Neuronal stem cell (in vitro differentiated cells): ENCODE results near the gene GRIA4.

Experiments used
- DNase-seq: peaks from one replicate; pipeline ENCODE4 v3.0.0-alpha.2; 2013; ENCODE audit warnings: low spot score
- H2AFZ ChIP-seq: one replicate; pipeline ENCODE4 v1.6.1; 2013; ENCODE audit warnings: mild to moderate bottlenecking, low read length, inconsistent platforms
- H2AK5ac ChIP-seq: 2 replicates; pipeline ENCODE4 v1.6.1; 2013; ENCODE audit warnings: low read depth, mild to moderate bottlenecking, inconsistent platforms, low read length, moderate library complexity, mixed read lengths
- H2BK120ac ChIP-seq: 2 replicates; pipeline ENCODE4 v1.6.1; 2013; ENCODE audit warnings: low read depth, mild to moderate bottlenecking, inconsistent platforms, low read length, moderate library complexity, mixed read lengths
- H2BK12ac ChIP-seq: one replicate; pipeline ENCODE4 v1.6.1; 2013; ENCODE audit warnings: low read length, inconsistent platforms
- H2BK15ac ChIP-seq: 2 replicates; pipeline ENCODE4 v1.6.1; 2013; ENCODE audit warnings: mild to moderate bottlenecking, low read length, inconsistent platforms, mixed read lengths
- H2BK5ac ChIP-seq: one replicate; pipeline ENCODE4 v1.6.1; 2013; ENCODE audit warnings: inconsistent platforms, mild to moderate bottlenecking, low read length, moderate library complexity
- H3K14ac ChIP-seq: one replicate; pipeline ENCODE4 v1.6.1; 2013; ENCODE audit warnings: low read length, inconsistent platforms
- H3K18ac ChIP-seq: 2 replicates; pipeline ENCODE4 v1.6.1; 2013; ENCODE audit warnings: low read length, inconsistent platforms
- H3K23ac ChIP-seq: 2 replicates; pipeline ENCODE4 v1.6.1; 2013; ENCODE audit warnings: low read depth, mild to moderate bottlenecking, mixed read lengths, low read length, inconsistent platforms; ENCODE audit not compliant: poor library complexity
- H3K27ac ChIP-seq: replicated peaks from 3 replicates; pipeline ENCODE4 v1.5.1; 2013; ENCODE audit warnings: low read length, inconsistent platforms
- H3K27me3 ChIP-seq, 3 experiments: 2 replicates each; pipeline ENCODE4 v1.6.1; 2013; ENCODE audit warnings: low read length in 3 of 3, mild to moderate bottlenecking in 2 of 3, inconsistent platforms in 1 of 3, low read depth in 1 of 3, mixed read lengths in 1 of 3, moderate library complexity in 1 of 3; ENCODE audit not compliant: control insufficient read depth in 3 of 3, insufficient read depth in 3 of 3
- H3K36me3 ChIP-seq, 2 donors: replicated peaks in 1 of 2; 2 replicates each; pipeline ENCODE4 v1.6.1; 2013; ENCODE audit warnings: low read length in 2 of 2; ENCODE audit not compliant: control insufficient read depth in 2 of 2, insufficient read depth in 2 of 2
- H3K4ac ChIP-seq: 2 replicates; pipeline ENCODE4 v1.6.1; 2013; ENCODE audit warnings: inconsistent platforms, mild to moderate bottlenecking, low read length, moderate library complexity
- H3K4me1 ChIP-seq, 2 donors: 1 replicate in 1 of 2; 2 replicates in 1 of 2; pipeline ENCODE4 v1.6.1; 2013; ENCODE audit warnings: low read length in 2 of 2, low read depth in 1 of 2; ENCODE audit not compliant: control insufficient read depth in 2 of 2, insufficient read depth in 1 of 2
- H3K4me2 ChIP-seq: one replicate; pipeline ENCODE4 v1.6.1; 2013; ENCODE audit warnings: mild to moderate bottlenecking, low read length, inconsistent platforms; ENCODE audit not compliant: insufficient read depth, poor library complexity, severe bottlenecking
- H3K4me3 ChIP-seq, 2 donors: 2 replicates each; pipeline ENCODE4 v1.5.1; 2013; ENCODE audit warnings: low read length in 2 of 2, mild to moderate bottlenecking in 2 of 2, inconsistent platforms in 1 of 2, moderate library complexity in 1 of 2
- H3K79me1 ChIP-seq: one replicate; pipeline ENCODE4 v1.6.1; 2013; ENCODE audit warnings: low read depth, mild to moderate bottlenecking, inconsistent platforms, low read length, moderate library complexity
- H3K9ac ChIP-seq: one replicate; pipeline ENCODE4 v1.6.1; 2013; ENCODE audit warnings: mild to moderate bottlenecking, low read depth, low read length, inconsistent platforms; ENCODE audit not compliant: poor library complexity
- H3K9me3 ChIP-seq, 2 donors: replicated peaks in 1 of 2; 2 replicates each; pipeline versions ENCODE3 to v1.6.1; 2013; ENCODE audit warnings: low read length in 2 of 2, mild to moderate bottlenecking in 2 of 2, inconsistent platforms in 1 of 2, low read depth in 1 of 2, mixed read lengths in 1 of 2, moderate library complexity in 1 of 2; ENCODE audit not compliant: control insufficient read depth in 2 of 2, insufficient read depth in 1 of 2
- H4K8ac ChIP-seq: one replicate; pipeline ENCODE4 v1.6.1; 2013; ENCODE audit warnings: low read depth, mild to moderate bottlenecking, inconsistent platforms, low read length, moderate library complexity
- H4K91ac ChIP-seq: one replicate; pipeline ENCODE4 v1.6.1; 2013; ENCODE audit warnings: low read length, low read depth, mild to moderate bottlenecking, inconsistent platforms; ENCODE audit not compliant: poor library complexity
- WGBS, 2 donors: extraction: QIAGEN DNeasy Blood & Tissue Kit; methylation state at CpG; one replicate each; pipeline ENCODE4 v1.1.7; 2013; ENCODE audit warnings: missing lambda C conversion rate in 2 of 2, mixed read lengths in 1 of 2; ENCODE audit not compliant: insufficient read length in 2 of 2, insufficient replicate concordance in 1 of 2; ENCODE audit errors: extremely low coverage in 2 of 2; 5-methylcytosine and 5-hydroxymethylcytosine counted together

GRIA4 gene

GRCh38 chr11:105734426-105734825, 124.6 kb downstream of the GRIA4 start:
- Histone ChIP-seq H3K18ac (no peak overlapping the region), H2AK5ac (no peak overlapping the region), H2BK120ac (no peak overlapping the region), H3K4me2 (no peak overlapping the region), H3K9ac (no peak overlapping the region), H4K8ac (no peak overlapping the region), H3K4ac (no peak overlapping the region), H3K36me3 (no peaks in the 10 kb centered on the region), H2BK12ac (no peak overlapping the region), H3K79me1 (no peaks in the 10 kb centered on the region), H2AFZ (no peak overlapping the region), H2BK5ac (no peak overlapping the region), H3K4me1 (no peaks in the 10 kb centered on the region), H3K27ac (no peak overlapping the region), H3K4me3 (no peak overlapping the region), H3K27me3 (no peaks in the 10 kb centered on the region), H4K91ac (no peak overlapping the region), H3K23ac (no peak overlapping the region), H3K14ac (no peak overlapping the region), H2BK15ac (no peak overlapping the region), H3K9me3 (no peaks in the 10 kb centered on the region)
- no CpG with 5 or more reads among the region's 1 CpG for WGBS, 2 donors
- no peak for DNase-seq

DNA sequence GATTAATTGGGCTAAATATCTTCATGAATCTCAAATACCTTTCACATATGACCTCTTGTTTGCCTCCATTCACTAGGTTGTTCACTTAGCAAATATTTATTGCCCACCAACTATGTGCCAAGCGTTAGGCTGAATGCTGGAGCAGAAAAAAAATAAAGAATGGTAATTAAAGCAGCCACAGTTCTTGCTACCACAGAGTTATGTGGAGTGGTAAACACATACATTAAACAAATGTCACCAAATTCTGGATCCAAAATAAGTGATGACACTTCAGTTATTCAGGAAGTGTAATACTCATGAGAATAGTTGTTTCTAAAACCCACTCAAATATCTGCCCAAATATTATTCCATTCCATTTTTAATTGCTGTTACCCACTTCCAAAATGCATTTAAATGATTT, 128.4 kb downstream of the GRIA4 start:
- Histone ChIP-seq H2BK120ac (no peak overlapping the region), H2AK5ac (no peak overlapping the region), H2BK12ac (no peak overlapping the region), H3K4ac (no peak overlapping the region), H4K8ac (no peak overlapping the region), H3K9me3 (no peaks in the 10 kb centered on the region), H2BK15ac (no peak overlapping the region), H2BK5ac (no peak overlapping the region), H3K18ac (no peak overlapping the region), H4K91ac (no peak overlapping the region), H3K9ac (no peak overlapping the region), H3K79me1 (no peaks in the 10 kb centered on the region), H3K36me3 (no peaks in the 10 kb centered on the region), H3K27ac (no peak overlapping the region), H3K4me2 (no peak overlapping the region), H3K27me3 (no peaks in the 10 kb centered on the region), H3K4me3 (no peak overlapping the region), H2AFZ (no peak overlapping the region), H3K14ac (no peak overlapping the region), H3K23ac (no peak overlapping the region), H3K4me1 (no peaks in the 10 kb centered on the region)
- DNase-seq, result no peak
- WGBS, 2 donors, result no CpG with 5 or more reads among the region's 1 CpG

DNA sequence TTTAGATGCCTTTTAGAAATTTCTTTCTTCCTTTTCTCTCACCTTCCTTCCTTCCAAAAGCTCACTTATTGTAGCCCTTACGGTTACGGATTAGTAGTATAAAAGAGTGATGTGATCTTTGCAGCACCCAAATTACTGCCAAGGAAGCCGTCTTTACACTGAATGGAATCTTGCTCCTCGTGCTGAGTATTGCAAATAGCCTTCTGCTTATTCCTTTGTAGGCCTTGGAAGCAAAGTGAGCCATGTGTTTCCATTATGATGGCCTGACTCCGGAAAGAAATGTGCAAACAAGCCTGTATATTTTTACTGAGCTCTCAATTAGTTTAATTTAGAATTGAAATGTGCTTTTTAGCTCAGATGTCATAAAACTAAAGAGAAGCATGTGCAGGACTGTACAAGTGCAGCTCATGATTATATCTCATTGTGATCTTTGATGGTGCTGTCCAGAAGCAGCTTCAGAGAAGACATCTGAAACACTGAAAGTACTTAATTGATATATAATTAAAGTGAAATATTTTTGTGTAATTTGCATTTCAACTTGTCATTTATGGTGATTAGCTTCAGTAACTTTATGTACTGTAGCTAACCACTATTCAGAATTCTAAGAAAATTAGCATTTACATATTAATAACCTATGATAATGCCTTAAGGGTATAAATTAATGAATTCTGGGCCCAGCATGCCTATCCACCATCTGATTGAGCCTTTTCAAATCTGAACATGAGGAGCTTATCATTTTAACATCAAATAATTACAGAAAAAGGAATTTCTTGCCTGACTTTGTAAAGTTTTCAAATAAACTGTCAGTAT, 129.3 kb downstream of the GRIA4 start:
- H4K8ac ChIP-seq, result no peak overlapping the region
- no peaks in the 10 kb centered on the region for H3K4me1 ChIP-seq
- no peak overlapping the region for H2BK15ac ChIP-seq
- H3K14ac ChIP-seq, result no peak overlapping the region
- H3K79me1 ChIP-seq, result no peaks in the 10 kb centered on the region
- no peak overlapping the region for H2AK5ac ChIP-seq
- H2AFZ ChIP-seq, result no peak overlapping the region
- no peak overlapping the region for H2BK5ac ChIP-seq
- no peak overlapping the region for H3K18ac ChIP-seq
- H2BK12ac ChIP-seq, result no peak overlapping the region
- H3K4ac ChIP-seq, result no peak overlapping the region
- H2BK120ac ChIP-seq, result no peak overlapping the region
- no peak overlapping the region for H3K9ac ChIP-seq
- H3K27ac ChIP-seq, result no peak overlapping the region
- no peaks in the 10 kb centered on the region for H3K9me3 ChIP-seq
- no peaks in the 10 kb centered on the region for H3K36me3 ChIP-seq
- H3K4me2 ChIP-seq, result no peak overlapping the region
- H3K23ac ChIP-seq, result no peak overlapping the region
- H4K91ac ChIP-seq, result no peak overlapping the region
- no CpG with 5 or more reads among the region's 5 CpGs for WGBS, 2 donors
- H3K4me3 ChIP-seq, result no peak overlapping the region
- no peaks in the 10 kb centered on the region for H3K27me3 ChIP-seq
- DNase-seq, result no peak

DNA sequence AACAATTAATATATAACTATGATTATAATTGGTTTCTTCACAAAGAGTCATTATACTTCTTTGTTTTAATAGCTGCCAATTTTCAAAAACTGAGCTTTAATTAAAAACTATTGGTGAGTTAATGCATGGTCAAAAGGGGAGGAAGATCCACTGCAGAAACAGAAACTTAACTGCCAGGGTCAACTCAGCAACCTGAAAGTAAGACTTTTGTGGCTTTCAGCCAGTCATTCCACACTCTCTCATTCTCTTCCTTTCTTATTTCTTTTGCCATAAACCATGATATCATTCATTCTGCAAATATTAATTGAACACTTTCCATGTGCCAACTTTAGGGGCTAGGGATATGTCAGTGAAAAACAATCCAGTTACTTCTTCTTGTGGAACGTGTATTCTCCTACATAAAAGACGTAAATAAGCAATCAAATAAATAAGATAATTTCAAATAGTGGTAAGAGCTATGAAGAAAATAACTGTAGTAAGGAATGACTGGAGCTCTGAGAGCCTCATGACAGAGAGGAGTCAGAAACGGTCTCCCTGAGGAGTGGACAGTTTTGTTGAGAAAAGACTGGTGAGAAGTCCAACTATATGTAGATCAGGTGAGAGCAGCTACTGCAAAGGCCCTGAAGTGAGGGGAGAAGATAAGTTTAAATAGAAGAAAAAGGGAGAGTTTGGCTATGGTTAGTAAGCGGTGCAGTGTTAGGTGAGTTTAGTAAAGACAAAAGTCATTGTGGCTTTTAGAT, 130.5 kb downstream of the GRIA4 start:
- H3K9me3 ChIP-seq, result no peaks in the 10 kb centered on the region

More for the DNA sequence above, 130.5 kb downstream of the GRIA4 start:
- Histone ChIP-seq H2BK15ac (no peak overlapping the region), H2BK120ac (no peak overlapping the region), H3K4ac (no peak overlapping the region), H3K9ac (no peak overlapping the region), H2AK5ac (no peak overlapping the region), H2BK12ac (no peak overlapping the region), H4K91ac (no peak overlapping the region), H2BK5ac (no peak overlapping the region), H3K14ac (no peak overlapping the region), H3K79me1 (no peaks in the 10 kb centered on the region), H3K36me3 (no peaks in the 10 kb centered on the region), H3K27ac (no peak overlapping the region), H3K4me3 (no peak overlapping the region), H2AFZ (no peak overlapping the region), H3K23ac (no peak overlapping the region), H3K4me2 (no peak overlapping the region), H3K18ac (no peak overlapping the region), H4K8ac (no peak overlapping the region), H3K27me3 (no peaks in the 10 kb centered on the region), H3K4me1 (no peaks in the 10 kb centered on the region)
- no peak for DNase-seq
- WGBS, 2 donors, result no CpG with 5 or more reads among the region's 4 CpGs
